ENCODE measurements around the gene FASTKD1.
"Not testable (repeated sequence)": the region's sequence is repeated elsewhere in the genome, so short reads cannot be mapped to it uniquely, and the experiment has no call there.

The FASTKD1 gene

GRCh38 chr2:169539460-169539859, 34.2 kb downstream of the FASTKD1 start:
- POLR2A ChIA-PET; H3K9me3 ChIP-seq (ENCODE audit: control insufficient read depth, insufficient read depth, low read depth, low read length): not testable (repeated sequence)
- CTCF ChIA-PET: interaction anchor here (0.6 to 0.7 kb wide), 2 partner anchors 387 to 1231 kb away, joined by 3 read pairs; no protein-coding TSS in a partner anchor

DNA sequence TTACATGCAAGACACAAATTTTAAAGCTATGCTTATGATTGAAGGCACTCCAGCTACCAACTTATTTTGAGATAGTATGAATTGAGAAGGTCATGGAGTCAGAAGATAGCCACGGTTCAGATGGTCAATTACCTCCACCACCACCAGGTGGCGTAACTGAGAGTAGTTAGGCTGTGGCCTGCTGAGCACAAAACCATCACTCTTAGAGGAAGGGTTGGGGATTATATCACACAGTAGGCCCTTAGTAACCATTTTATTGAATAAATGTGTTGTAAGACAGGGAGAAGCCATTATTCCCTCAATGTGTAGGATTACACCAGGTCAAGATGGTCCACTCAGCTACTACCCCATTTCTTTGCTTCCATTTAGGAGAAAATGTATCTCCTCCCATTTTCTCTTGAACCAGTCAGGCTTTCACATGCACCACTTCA, 45.4 kb downstream of the FASTKD1 start:
- Histone ChIP-seq H3K27ac (ENCODE audit: extremely low read depth, low read depth, low read length) (no peak overlapping the region), H3K4me1 (ENCODE audit: control insufficient read depth, insufficient read depth, low read length) (no peaks in the 10 kb centered on the region), H3K9me3 (ENCODE audit: control insufficient read depth, insufficient read depth, low read depth, low read length) (no peaks in the 10 kb centered on the region), H3K36me3 (ENCODE audit: control insufficient read depth in 2 of 2, insufficient read depth in 1 of 2, low read length in 2 of 2) (peaks cover 6 to 41% of the 10 kb centered on the region in 2 experiments; a peak in 2 of 3 replicates), H3K4me3 (ENCODE audit: low read depth, low read length) (no peak overlapping the region)
- ChIA-PET CTCF (interaction anchor here (0.5 to 1.8 kb wide), 26 partner anchors 9 to 567 kb away, joined by 3 to 28 read pairs (median 3); partner anchors contain the start of gene KLHL41), POLR2A (no interaction called here)
- TF ChIP-seq ZNF2 (tag by site-specific recombination; IDR thresholded peaks at IDR 0.05) (0 out of 2 replicates have a peak, but pooled peaks have one; percentile 35), ZNF660 (tag by site-specific recombination; IDR thresholded peaks at IDR 0.05) (0 out of 2 replicates have a peak, but pooled peaks have one; percentile 34), EGR2 (tag by site-specific recombination; IDR thresholded peaks at IDR 0.05; ENCODE audit: low read depth) (no peak), CTCF (tag by site-specific recombination; IDR thresholded peaks at IDR 0.05) (peak; percentile 53; the same call in 1 of the 2 replicates), ZNF654 (tag by site-specific recombination; IDR thresholded peaks at IDR 0.05; ENCODE audit: low read depth) (peak; percentile 23; the same call in 1 of the 2 replicates)

More at GRCh38 chr2:169539460-169539859, 34.2 kb downstream of the FASTKD1 start:
- not testable (repeated sequence) for H3K4me3 ChIP-seq (ENCODE audit: low read depth, low read length); H3K27ac ChIP-seq (ENCODE audit: extremely low read depth, low read depth, low read length); H3K4me1 ChIP-seq (ENCODE audit: control insufficient read depth, insufficient read depth, low read length)
- H3K36me3 ChIP-seq (ENCODE audit: control insufficient read depth in 2 of 2, insufficient read depth in 1 of 2, low read length in 2 of 2): peaks cover 23 to 47% of the 10 kb centered on the region in 2 experiments
- peak; percentile 70 for TF ChIP-seq ZNF121 (tag by site-specific recombination; IDR thresholded peaks at IDR 0.05)

DNA sequence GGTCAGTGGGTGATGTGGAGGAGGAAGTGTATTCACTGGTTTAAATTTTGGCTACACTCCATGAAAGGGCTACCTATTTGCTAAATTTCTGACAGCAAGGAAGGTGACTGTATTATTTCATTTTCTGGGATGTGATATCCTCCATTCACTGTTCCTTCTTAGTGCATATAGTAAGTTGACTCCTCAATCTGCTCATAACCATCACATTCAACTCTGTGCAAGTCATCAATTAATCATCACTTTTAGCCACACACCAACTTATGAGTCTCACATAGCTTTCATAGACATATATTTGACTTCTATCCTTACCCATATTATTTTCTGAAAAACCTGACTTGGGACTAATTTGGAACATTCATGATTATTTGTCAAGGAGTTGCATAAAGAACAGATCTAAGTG, 47.2 kb downstream of the FASTKD1 start:
- Histone ChIP-seq H3K9me3 (ENCODE audit: control insufficient read depth, insufficient read depth, low read depth, low read length) (no peaks in the 10 kb centered on the region), H3K4me1 (ENCODE audit: control insufficient read depth, insufficient read depth, low read length) (no peaks in the 10 kb centered on the region), H3K4me3 (ENCODE audit: low read depth, low read length) (no peak overlapping the region), H3K27ac (ENCODE audit: extremely low read depth, low read depth, low read length) (no peak overlapping the region), H3K36me3 (ENCODE audit: control insufficient read depth in 2 of 2, insufficient read depth in 1 of 2, low read length in 2 of 2) (peaks cover 0 to 37% of the 10 kb centered on the region in 2 experiments; a peak in 1 of 3 replicates)
- no peak for TF ChIP-seq ZNF837 (tag by site-specific recombination; IDR thresholded peaks at IDR 0.05)
- TF ChIP-seq ZBTB1 (tag by site-specific recombination; IDR thresholded peaks at IDR 0.05): no peak
- no peak for TF ChIP-seq ZNF707 (tag by site-specific recombination; IDR thresholded peaks at IDR 0.05)
- no peak for TF ChIP-seq SALL2 (tag by site-specific recombination; IDR thresholded peaks at IDR 0.05; ENCODE audit: borderline replicate concordance)
- no peak for TF ChIP-seq KLF7 (tag by site-specific recombination; IDR thresholded peaks at IDR 0.05; ENCODE audit: borderline replicate concordance)
- TF ChIP-seq KLF1 (tag by site-specific recombination; IDR thresholded peaks at IDR 0.05): no peak
- TF ChIP-seq ZNF843 (tag by site-specific recombination; IDR thresholded peaks at IDR 0.05): no peak
- TF ChIP-seq, protein P1, sequence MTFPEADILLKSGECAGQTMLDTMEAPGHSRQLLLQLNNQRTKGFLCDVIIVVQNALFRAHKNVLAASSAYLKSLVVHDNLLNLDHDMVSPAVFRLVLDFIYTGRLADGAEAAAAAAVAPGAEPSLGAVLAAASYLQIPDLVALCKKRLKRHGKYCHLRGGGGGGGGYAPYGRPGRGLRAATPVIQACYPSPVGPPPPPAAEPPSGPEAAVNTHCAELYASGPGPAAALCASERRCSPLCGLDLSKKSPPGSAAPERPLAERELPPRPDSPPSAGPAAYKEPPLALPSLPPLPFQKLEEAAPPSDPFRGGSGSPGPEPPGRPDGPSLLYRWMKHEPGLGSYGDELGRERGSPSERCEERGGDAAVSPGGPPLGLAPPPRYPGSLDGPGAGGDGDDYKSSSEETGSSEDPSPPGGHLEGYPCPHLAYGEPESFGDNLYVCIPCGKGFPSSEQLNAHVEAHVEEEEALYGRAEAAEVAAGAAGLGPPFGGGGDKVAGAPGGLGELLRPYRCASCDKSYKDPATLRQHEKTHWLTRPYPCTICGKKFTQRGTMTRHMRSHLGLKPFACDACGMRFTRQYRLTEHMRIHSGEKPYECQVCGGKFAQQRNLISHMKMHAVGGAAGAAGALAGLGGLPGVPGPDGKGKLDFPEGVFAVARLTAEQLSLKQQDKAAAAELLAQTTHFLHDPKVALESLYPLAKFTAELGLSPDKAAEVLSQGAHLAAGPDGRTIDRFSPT (tag by site-specific recombination; IDR thresholded peaks at IDR 0.05): no peak
- TF ChIP-seq ZNF529 (tag by site-specific recombination; IDR thresholded peaks at IDR 0.05; ENCODE audit: insufficient replicate concordance): no peak
- no peak for TF ChIP-seq ZNF624 (tag by site-specific recombination; IDR thresholded peaks at IDR 0.05)
- no peak for TF ChIP-seq ZNF560 (tag by site-specific recombination; IDR thresholded peaks at IDR 0.05; ENCODE audit: borderline replicate concordance)
- TF ChIP-seq, protein P2, sequence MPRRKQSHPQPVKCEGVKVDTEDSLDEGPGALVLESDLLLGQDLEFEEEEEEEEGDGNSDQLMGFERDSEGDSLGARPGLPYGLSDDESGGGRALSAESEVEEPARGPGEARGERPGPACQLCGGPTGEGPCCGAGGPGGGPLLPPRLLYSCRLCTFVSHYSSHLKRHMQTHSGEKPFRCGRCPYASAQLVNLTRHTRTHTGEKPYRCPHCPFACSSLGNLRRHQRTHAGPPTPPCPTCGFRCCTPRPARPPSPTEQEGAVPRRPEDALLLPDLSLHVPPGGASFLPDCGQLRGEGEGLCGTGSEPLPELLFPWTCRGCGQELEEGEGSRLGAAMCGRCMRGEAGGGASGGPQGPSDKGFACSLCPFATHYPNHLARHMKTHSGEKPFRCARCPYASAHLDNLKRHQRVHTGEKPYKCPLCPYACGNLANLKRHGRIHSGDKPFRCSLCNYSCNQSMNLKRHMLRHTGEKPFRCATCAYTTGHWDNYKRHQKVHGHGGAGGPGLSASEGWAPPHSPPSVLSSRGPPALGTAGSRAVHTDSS (tag by site-specific recombination; IDR thresholded peaks at IDR 0.05): no peak
- TF ChIP-seq ZNF16 (tag by site-specific recombination; IDR thresholded peaks at IDR 0.05; ENCODE audit: low read depth): no peak
- no peak for TF ChIP-seq OVOL3 (tag by site-specific recombination; IDR thresholded peaks at IDR 0.05)
- TF ChIP-seq, protein P3, sequence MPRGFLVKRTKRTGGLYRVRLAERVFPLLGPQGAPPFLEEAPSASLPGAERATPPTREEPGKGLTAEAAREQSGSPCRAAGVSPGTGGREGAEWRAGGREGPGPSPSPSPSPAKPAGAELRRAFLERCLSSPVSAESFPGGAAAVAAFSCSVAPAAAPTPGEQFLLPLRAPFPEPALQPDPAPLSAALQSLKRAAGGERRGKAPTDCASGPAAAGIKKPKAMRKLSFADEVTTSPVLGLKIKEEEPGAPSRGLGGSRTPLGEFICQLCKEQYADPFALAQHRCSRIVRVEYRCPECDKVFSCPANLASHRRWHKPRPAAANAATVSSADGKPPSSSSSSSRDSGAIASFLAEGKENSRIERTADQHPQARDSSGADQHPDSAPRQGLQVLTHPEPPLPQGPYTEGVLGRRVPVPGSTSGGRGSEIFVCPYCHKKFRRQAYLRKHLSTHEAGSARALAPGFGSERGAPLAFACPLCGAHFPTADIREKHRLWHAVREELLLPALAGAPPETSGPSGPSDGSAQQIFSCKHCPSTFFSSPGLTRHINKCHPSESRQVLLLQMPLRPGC (tag by site-specific recombination; IDR thresholded peaks at IDR 0.05): no peak
- TF ChIP-seq BCL11B (tag by site-specific recombination; IDR thresholded peaks at IDR 0.05; ENCODE audit: low read depth): no peak
- POLR2A ChIA-PET: no interaction called here
- CTCF ChIA-PET: interaction anchor here (0.6 kb wide), 1 partner anchor 153 kb away, joined by 3 read pairs; no protein-coding TSS in a partner anchor

Measured in HEK293 (cell line).